Stimulated activated CD8-positive, alpha-beta memory T cell treated with anti-CD3 and anti-CD28 coated beads, Interleukin-4, amount 100 ng/mL, for 1 hour (primary cell): ENCODE data around the gene TOP1.

Experiments
- DNase-seq, 2 donors: peaks; one replicate each; pipeline ENCODE4 v3.0.0-alpha.2; 2020; ENCODE audit warnings: low read depth in 2 of 2, low spot score in 1 of 2

TOP1 gene

DNA sequence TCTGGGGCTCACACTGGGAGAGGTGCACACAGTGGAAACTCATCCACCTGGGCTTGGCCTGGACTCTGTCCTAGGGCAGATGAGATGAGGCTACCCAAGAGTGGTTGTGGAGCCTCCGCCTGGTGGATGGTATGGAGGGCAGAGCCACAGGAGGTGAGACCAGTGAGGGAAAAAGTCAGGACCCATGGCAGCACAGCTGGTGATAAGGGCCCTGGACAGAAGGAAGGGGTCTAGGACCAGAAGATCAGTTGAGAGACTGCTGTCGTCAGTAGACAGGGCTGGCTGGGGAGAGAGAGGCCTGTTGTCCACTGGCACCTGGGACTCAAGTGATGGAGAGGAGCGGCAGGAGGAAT, 138.5 kb downstream of the TOP1 start:
- no peak for DNase-seq

DNA sequence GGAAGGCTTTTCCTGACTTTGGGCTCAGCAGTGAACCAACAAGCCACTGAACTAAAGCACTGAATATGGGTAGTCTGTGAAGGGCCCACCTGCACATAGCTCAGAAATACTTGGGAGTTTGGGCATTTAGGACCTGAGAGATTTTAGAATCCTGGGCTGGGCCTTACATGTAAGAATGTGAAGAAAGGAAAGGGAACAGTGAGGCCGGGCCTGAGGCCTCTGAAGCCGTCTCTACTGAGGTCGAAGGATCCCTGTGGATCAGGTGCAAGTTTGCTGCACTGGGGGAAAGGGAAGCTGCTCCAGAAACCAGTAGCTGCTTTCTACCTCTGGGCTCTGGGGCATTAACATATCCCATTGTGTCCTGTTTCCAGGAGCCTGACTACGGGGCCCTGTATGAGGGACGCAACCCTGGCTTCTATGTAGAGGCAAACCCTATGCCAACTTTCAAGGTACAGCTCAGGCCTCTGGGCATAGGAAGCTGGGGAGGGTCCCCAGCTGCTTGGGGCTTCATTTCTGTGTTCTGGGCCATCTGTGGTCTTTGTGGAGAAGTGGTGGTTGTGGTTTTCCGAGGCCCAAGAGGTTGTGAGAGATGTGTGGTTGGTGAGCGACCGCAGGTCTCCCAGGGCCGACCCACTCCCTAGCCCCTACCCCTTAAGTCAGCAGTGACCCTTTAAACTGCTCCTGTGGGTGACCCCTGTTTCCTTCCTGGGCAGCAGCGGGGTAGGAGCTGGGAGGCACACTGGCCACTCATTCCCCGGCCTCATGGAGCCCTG, 139.0 kb downstream of the TOP1 start:
- DNase-seq = no peak

DNA sequence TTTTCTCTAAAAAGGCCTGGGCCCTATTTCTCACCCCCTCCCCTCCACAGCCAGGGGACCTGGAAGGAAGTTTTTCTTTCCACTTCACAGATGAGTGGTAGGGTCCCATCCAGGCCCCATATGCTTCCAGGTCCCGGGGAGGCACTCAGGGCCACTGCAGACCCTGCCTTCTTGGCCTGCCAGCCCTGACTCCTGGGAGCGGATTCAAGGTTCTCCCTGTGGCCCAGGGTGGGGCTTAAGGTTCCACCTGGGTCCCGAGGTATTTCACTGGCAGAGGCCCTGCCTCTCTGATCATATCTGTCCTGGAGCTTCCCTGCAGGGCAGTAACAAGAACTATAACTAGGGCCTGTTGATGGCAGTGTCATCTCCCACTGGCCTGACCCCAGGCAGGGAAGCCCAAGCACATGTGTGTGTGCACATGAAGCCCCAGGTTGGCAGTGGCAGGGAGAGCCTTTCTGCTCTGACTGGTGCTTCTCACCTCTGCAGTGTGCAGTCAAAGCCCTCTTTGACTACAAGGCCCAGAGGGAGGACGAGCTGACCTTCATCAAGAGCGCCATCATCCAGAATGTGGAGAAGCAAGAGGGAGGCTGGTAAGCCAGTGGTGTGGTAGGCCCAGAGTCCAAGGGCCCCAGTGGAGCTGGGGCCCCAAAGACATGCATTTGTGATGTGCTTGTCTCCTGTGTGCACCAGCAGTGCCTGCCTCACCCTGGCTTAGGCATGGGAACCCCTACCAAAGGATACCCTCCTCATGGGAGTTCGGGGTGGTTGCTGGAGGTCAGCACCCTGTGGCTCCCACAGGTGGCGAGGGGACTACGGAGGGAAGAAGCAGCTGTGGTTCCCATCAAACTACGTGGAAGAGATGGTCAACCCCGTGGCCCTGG, 139.9 kb downstream of the TOP1 start:
- DNase-seq = no peak

DNA sequence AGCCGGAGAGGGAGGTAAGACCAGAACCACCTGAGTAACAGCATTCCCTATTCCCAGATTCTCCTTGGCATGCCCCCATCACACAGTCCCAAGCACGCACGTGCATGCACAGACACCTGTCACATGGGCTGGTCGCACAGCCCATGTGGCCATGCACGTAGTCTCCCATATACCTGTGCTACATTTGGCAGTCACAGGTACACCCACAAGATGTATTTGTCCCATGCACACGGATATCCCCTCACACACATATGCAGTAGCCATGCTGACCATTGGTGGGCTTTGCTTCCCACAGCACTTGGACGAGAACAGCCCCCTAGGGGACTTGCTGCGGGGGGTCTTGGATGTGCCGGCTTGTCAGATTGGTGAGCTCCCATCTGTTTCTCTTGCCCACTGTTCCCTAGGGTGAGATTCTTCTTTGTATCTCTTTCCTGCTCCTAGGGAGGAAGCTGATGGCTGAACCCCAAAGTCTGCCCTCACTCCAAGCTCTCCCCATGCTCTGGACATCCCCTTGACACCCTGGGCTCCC, 140.6 kb downstream of the TOP1 start:
- DNase-seq = no peak

DNA sequence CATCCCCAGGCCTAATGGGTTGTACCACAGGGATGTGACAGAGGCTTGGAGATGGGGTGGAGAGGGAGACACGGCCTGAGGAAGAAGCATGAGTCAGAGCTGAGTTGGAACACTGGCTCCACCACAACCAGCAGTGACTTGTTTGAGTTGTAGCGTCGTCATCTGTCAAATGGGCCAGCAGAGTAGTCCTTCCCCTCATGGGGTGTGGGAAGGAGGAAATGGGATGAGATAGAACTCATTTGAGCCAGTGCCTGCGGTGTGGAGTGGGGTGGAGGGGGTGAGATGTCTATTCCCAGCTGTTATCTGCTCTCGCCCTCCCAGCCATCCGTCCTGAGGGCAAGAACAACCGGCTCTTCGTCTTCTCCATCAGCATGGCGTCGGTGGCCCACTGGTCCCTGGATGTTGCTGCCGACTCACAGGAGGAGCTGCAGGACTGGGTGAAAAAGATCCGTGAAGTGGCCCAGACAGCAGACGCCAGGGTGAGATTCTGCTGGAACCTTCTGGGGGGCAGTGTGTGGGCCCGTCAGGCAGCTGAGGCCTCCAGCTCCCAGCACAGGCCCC, 141.2 kb downstream of the TOP1 start:
- no peak for DNase-seq

DNA sequence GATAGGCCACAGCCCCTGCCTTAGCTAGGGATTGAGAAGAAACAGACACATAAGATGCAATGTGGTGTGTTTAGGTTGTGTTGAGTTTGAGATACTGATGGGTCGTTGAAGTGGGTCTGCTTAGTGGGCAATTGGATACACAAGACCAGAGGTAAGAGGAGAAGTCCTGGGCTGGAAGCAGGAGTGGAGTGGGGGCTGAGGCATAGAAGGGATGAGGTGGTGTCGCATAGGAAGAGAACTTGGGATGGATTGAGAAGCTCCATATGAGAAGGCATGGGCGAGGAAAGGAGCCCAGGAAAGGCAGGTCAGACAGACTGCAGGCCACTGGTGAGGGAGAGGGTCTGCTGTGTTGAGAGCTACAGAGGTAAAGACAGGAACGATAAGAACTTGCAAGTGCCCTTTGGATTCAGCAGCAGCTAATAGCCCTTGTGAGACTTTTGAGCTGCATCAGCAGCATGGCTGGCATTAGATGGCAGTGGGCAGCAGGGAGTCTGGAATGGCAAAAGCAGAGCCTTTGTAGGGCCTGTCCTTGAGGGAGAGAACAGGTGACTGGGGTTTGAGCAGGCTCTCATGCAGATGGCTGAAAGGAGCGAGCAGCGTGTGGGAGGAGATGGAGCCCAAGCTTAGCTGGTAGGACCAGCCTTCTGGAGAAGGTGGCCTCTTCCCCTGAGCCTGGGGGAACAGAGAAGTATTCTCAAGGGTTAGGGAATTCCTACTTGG, 141.9 kb downstream of the TOP1 start:
- no peak for DNase-seq

DNA sequence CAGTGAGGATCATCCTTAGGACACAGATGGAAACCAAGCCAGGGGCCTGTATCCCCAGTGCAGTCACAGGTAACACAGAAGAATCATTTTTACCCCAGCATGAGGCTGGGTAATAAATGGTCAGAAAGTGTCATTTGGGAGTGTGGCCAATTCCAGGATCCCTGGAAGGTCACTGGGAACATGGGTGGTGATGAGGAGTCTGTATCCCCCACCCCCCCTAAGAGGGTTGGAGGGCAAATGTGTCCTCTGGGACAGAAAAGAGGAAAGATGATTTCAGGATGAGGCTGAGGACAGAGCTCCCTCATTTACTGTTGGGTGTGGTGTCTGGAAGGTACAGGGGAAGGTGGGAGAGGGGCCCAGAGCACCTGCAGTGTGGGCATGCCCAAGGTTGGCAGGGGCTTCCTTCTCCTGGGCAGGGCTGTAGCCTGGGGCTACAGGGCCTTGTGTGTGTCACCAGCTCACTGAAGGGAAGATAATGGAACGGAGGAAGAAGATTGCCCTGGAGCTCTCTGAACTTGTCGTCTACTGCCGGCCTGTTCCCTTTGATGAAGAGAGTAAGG, 143.2 kb downstream of the TOP1 start:
- no peak for DNase-seq

DNA sequence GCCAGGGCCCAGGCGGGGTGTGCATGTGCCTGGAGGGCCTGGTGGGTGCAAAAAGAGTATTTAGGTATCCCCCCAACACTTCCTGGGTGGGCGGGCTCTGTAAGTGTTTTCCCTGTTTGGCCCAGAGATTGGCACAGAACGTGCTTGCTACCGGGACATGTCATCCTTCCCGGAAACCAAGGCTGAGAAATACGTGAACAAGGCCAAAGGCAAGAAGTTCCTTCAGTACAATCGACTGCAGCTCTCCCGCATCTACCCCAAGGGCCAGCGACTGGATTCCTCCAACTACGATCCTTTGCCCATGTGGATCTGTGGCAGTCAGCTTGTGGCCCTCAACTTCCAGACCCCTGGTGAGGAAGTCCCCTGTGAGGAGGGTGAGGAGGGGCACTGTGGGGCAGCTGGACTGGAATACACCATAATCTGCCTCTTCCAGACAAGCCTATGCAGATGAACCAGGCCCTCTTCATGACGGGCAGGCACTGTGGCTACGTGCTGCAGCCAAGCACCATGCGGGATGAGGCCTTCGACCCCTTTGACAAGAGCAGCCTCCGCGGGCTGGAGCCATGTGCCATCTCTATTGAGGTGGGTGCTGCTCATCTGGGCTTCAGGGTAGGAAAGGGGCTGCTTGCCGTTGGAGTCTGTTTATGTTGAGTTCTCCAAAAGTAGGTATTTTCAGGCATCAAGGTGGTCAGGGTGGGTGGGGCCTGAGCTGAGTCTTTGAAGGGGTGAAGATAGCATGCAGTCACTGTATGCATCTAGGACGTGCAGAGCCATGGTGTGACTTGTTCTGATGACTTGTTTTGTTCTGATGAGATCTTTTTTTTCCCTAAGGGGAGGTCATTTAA, 143.9 kb downstream of the TOP1 start:
- no peak for DNase-seq

DNA sequence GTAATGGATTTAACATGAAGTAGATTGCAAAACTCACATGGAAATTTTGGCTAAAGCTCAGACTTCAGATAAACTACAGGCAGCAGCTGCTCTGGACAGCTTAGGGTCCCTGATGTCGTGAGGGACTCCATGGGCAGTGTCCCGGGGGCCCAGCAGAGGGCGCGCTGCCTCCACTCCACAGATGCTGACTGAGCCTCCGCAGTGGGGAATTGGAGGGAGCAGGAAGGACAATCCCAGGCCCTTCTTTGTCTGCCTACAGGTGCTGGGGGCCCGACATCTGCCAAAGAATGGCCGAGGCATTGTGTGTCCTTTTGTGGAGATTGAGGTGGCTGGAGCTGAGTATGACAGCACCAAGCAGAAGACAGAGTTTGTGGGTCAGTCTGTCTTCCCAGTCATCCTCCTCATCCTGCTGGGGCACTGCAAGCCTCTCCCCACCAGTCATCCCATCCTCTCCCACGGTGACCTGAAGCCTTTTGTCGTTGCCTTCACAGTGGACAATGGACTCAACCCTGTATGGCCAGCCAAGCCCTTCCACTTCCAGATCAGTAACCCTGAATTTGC, 144.6 kb downstream of the TOP1 start:
- peak; percentile 42 to 54 for DNase-seq

DNA sequence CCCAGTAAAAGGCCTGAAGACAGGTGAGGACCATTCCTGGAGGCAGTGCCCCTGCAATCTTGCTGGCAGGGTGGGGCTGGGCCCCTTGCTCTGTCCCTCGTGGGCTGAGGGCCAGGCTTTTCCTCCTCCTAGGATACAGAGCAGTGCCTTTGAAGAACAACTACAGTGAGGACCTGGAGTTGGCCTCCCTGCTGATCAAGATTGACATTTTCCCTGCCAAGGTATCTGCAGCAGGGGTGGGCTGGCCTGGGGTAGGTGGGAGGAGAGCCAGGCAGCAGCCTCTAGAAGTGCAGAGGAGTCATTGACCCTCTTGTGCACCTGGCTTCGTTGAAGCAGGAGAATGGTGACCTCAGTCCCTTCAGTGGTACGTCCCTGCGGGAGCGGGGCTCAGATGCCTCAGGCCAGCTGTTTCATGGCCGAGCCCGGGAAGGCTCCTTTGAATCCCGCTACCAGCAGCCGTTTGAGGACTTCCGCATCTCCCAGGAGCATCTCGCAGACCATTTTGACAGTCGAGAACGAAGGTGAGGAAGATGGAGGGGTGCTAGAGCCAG, 145.2 kb downstream of the TOP1 start:
- no peak for DNase-seq
